DOHH2 (cell line): ENCODE results near the gene NECTIN3.

Source experiments
- H3F3A ChIP-seq: fragments of 200-600 bp; sonication (generic), shearing (Covaris generic); 2 replicates; pipeline ENCODE4 v1.6.0; 2016; ENCODE audit warnings: antibody characterized with exemption, mild to moderate bottlenecking; ENCODE audit not compliant: control insufficient read depth, insufficient read depth
- H3K27ac ChIP-seq: fragments of 200-600 bp; sonication (generic); 2 replicates; pipeline ENCODE4 v1.5.1; 2014; ENCODE audit warnings: low read depth, mild to moderate bottlenecking, low read length, moderate library complexity
- H3K27me3 ChIP-seq: fragments of 200-600 bp; sonication (generic); 2 replicates; pipeline ENCODE4 v1.6.1; 2014; ENCODE audit warnings: mild to moderate bottlenecking, low read length, mixed read lengths; ENCODE audit not compliant: control insufficient read depth
- H3K36me3 ChIP-seq: fragments of 200-600 bp; sonication (generic); 2 replicates; pipeline ENCODE4 v1.6.1; 2014; ENCODE audit warnings: mild to moderate bottlenecking, low read length, moderate library complexity, mixed read lengths; ENCODE audit not compliant: control insufficient read depth
- H3K4me1 ChIP-seq: fragments of 200-600 bp; sonication (generic); 2 replicates; pipeline ENCODE4 v1.6.1; 2014; ENCODE audit warnings: mild to moderate bottlenecking, low read length, mixed read lengths; ENCODE audit not compliant: control insufficient read depth
- H3K4me2 ChIP-seq: fragments of 200-600 bp; sonication (generic); 2 replicates; pipeline ENCODE4 v1.6.0; 2014; ENCODE audit warnings: mild to moderate bottlenecking, low read length, moderate library complexity
- H3K4me3 ChIP-seq: fragments of 200-600 bp; sonication (generic); 2 replicates; pipeline ENCODE4 v1.5.1; 2014; ENCODE audit warnings: mild to moderate bottlenecking, low read length, mixed read lengths
- H3K79me2 ChIP-seq: fragments of 200-600 bp; sonication (generic); 2 replicates; pipeline ENCODE4 v1.6.1; 2014; ENCODE audit warnings: mild to moderate bottlenecking, low read length, mixed read lengths; ENCODE audit not compliant: control insufficient read depth
- H3K9me2 ChIP-seq: fragments of 200-600 bp; sonication (generic); replicated peaks from 2 replicates; pipeline ENCODE4 v1.6.1; 2014; ENCODE audit warnings: mild to moderate bottlenecking, low read length, mixed read lengths; ENCODE audit not compliant: control insufficient read depth
- H3K9me3 ChIP-seq: fragments of 200-600 bp; sonication (generic); 2 replicates; pipeline ENCODE4 v1.6.1; 2014; ENCODE audit warnings: antibody characterized with exemption, low read length, mixed read lengths; ENCODE audit not compliant: control insufficient read depth, insufficient read depth
- H4K20me1 ChIP-seq: fragments of 200-600 bp; sonication (generic); 2 replicates; pipeline ENCODE4 v1.6.0; 2014; ENCODE audit warnings: low read depth, mild to moderate bottlenecking, antibody characterized with exemption, low read length, moderate library complexity; ENCODE audit not compliant: control insufficient read depth, insufficient read depth
- CTCF ChIP-seq: fragments of 200-600 bp; sonication (generic); IDR thresholded peaks from one replicate; pipeline ENCODE4 v1.5.1; 2014; ENCODE audit warnings: antibody characterized with exemption, mild to moderate bottlenecking, low read depth, low read length; ENCODE audit not compliant: poor library complexity, severe bottlenecking
- EZH2phosphoT487 ChIP-seq: fragments of 200-600 bp; sonication (generic); IDR thresholded peaks from 2 replicates; pipeline ENCODE4 v1.6.1; 2017; ENCODE audit warnings: borderline replicate concordance, mild to moderate bottlenecking, antibody characterized with exemption, low read length, moderate library complexity, mixed read lengths

Gene NECTIN3

DNA sequence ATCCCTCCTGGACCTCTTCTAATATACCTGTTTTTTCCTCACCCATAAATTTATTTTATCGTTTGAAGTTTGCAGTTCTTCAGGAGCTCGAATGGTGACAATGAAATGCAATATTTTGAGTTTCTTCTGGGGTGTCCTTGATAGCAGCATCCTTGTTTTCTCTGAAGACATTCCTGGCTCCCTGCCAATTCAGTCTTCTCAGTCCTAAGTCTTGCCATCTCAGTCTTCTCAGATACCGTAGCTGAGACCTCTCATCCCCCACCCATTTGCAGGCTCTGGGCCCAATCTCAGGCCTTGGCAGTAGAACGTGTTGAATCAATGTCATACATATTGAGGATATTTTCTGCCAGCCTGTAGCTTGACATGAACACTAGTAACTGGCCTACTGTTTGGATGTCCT is 140.9 kb downstream of the NECTIN3 start:
- Histone ChIP-seq H3K4me3 (no peak overlapping the region), H3F3A (no peaks in the 10 kb centered on the region), H3K4me1 (no peaks in the 10 kb centered on the region), H4K20me1 (no peaks in the 10 kb centered on the region), H3K36me3 (no peaks in the 10 kb centered on the region), H3K27ac (no peak overlapping the region), H3K4me2 (no peak overlapping the region), H3K27me3 (no peaks in the 10 kb centered on the region), H3K79me2 (no peaks in the 10 kb centered on the region), H3K9me2 (no peaks in the 10 kb centered on the region; the same call in 1 of the 2 replicates), H3K9me3 (no peaks in the 10 kb centered on the region)
- no peak for TF ChIP-seq EZH2phosphoT487
- no peak for TF ChIP-seq CTCF

DNA sequence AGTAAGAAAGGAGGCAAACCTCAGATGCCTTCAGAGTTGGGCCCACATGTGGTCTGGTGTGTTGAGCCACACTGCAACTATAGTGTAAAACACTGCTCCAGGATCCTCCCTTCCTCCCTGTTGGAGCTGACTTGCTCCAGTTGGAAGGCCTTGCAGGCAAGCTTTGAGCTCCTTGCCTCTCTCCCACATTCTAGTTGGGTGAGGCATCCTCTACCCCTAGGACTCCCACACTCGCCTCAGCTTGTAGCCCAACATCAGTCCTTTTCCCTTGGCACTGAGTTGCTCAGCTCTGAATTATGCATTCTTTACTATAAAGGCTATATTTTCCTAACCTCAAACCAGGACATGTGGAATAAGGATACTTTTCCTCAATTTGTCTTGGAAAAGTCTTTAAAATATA is 143.9 kb downstream of the NECTIN3 start:
- Histone ChIP-seq H3K27ac (no peak overlapping the region), H3K4me1 (no peaks in the 10 kb centered on the region), H3K9me2 (no peaks in the 10 kb centered on the region; the same call in 1 of the 2 replicates), H3F3A (no peaks in the 10 kb centered on the region), H3K27me3 (no peaks in the 10 kb centered on the region), H3K4me3 (no peak overlapping the region), H4K20me1 (no peaks in the 10 kb centered on the region), H3K79me2 (no peaks in the 10 kb centered on the region), H3K36me3 (no peaks in the 10 kb centered on the region), H3K9me3 (no peaks in the 10 kb centered on the region), H3K4me2 (no peak overlapping the region)
- no peak for TF ChIP-seq EZH2phosphoT487
- no peak for TF ChIP-seq CTCF

GRCh38 chr3:111218615-111219014 is 147.0 kb downstream of the NECTIN3 start:
- Histone ChIP-seq H3K36me3 (no peaks in the 10 kb centered on the region), H3K27ac (no peak overlapping the region), H4K20me1 (no peaks in the 10 kb centered on the region), H3K9me3 (no peaks in the 10 kb centered on the region), H3K9me2 (no peaks in the 10 kb centered on the region), H3F3A (no peaks in the 10 kb centered on the region), H3K4me1 (no peaks in the 10 kb centered on the region), H3K4me2 (no peak overlapping the region), H3K27me3 (no peaks in the 10 kb centered on the region), H3K4me3 (no peak overlapping the region), H3K79me2 (no peaks in the 10 kb centered on the region)
- no peak for TF ChIP-seq EZH2phosphoT487
- TF ChIP-seq CTCF, result no peak

DNA sequence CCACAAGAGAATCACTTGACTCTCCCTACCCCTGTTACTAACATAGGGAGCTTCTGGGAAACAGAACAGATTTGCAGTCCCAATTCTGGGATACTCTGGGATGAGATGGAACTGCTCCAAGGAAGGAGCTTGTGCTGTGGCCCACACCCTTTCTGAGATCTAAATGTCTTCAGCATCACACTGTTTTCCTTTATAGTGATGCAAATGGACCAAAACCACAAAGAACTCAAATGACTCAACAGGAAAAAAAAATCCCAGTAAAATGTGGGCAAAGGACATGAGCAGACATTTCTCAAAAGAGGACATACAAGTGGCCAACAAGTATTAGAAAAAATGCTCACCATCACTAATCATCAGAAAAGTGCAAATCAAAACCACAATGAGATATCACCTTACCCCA is 155.6 kb downstream of the NECTIN3 start:
- Histone ChIP-seq H3K27ac (no peak overlapping the region), H4K20me1 (no peaks in the 10 kb centered on the region), H3K27me3 (no peaks in the 10 kb centered on the region), H3K4me2 (no peak overlapping the region), H3F3A (no peaks in the 10 kb centered on the region), H3K9me2 (no peaks in the 10 kb centered on the region), H3K4me1 (no peaks in the 10 kb centered on the region), H3K79me2 (no peaks in the 10 kb centered on the region), H3K4me3 (no peak overlapping the region), H3K36me3 (no peaks in the 10 kb centered on the region), H3K9me3 (no peaks in the 10 kb centered on the region)
- no peak for TF ChIP-seq EZH2phosphoT487
- no peak for TF ChIP-seq CTCF
